ENCODE data around the gene ASAP2.

ASAP2 gene

GRCh38 chr2:9207641-9208311 lies 1.2 kb downstream of the ASAP2 start:
- no peaks in the 10 kb centered on the region for H3K9me3 ChIP-seq (replicated peaks in 1 of 2; ENCODE audit: control insufficient read depth in 2 of 2, insufficient read depth in 1 of 2, low read depth in 1 of 2, low read length in 2 of 2)
- H3K27me3 ChIP-seq (ENCODE audit: control insufficient read depth in 3 of 3, insufficient read depth in 3 of 3, low read depth in 1 of 3, low read length in 3 of 3): peaks cover 0 to 2% (median 0%) of the 10 kb centered on the region in 3 experiments
- no peak overlapping the region for H4K91ac ChIP-seq (ENCODE audit: low read depth, low read length, poor library complexity)
- H2BK5ac ChIP-seq (ENCODE audit: low read length): peak overlapping the region; percentile 82
- H3K36me3 ChIP-seq (replicated peaks in 1 of 2; ENCODE audit: control insufficient read depth in 2 of 2, insufficient read depth in 2 of 2, low read length in 2 of 2): peaks cover 6 to 14% of the 10 kb centered on the region in 2 donors
- no peak overlapping the region for H3K23ac ChIP-seq (ENCODE audit: low read depth, low read length, poor library complexity)
- DNase-seq (ENCODE audit: low spot score): no peak
- peak overlapping the region; percentile 89 for H2AFZ ChIP-seq (ENCODE audit: low read length)
- H3K4ac ChIP-seq (ENCODE audit: low read length): peak overlapping the region; percentile 84
- no peak overlapping the region for H4K8ac ChIP-seq (ENCODE audit: low read depth, low read length)
- no peak overlapping the region for H3K27ac ChIP-seq (replicated peaks; ENCODE audit: low read length)
- H3K9ac ChIP-seq (ENCODE audit: low read depth, low read length, poor library complexity): peak overlapping the region; percentile 66
- no CpG with 5 or more reads among the region's 34 CpGs for WGBS, 2 donors (ENCODE audit: extremely low coverage in 2 of 2, insufficient read length in 2 of 2, insufficient replicate concordance in 1 of 2)
- H3K4me2 ChIP-seq (ENCODE audit: insufficient read depth, low read length, poor library complexity, severe bottlenecking): peak overlapping the region; percentile 73
- no peak overlapping the region for H2BK15ac ChIP-seq (ENCODE audit: low read length)
- H3K18ac ChIP-seq (ENCODE audit: low read length): peak overlapping the region; percentile 99
- no peak overlapping the region for H2BK12ac ChIP-seq (ENCODE audit: low read length)
- peak overlapping the region; percentile 98 to 100 for H3K4me3 ChIP-seq (ENCODE audit: low read length in 2 of 2)
- peaks cover 2 to 17% of the 10 kb centered on the region in 2 donors for H3K4me1 ChIP-seq (ENCODE audit: control insufficient read depth in 2 of 2, insufficient read depth in 1 of 2, low read depth in 1 of 2, low read length in 2 of 2)
- H3K79me1 ChIP-seq (ENCODE audit: low read depth, low read length): peaks cover 12% of the 10 kb centered on the region
- H2AK5ac ChIP-seq (ENCODE audit: low read depth, low read length): no peak overlapping the region
- no peak overlapping the region for H3K14ac ChIP-seq (ENCODE audit: low read length)
- no peak overlapping the region for H2BK120ac ChIP-seq (ENCODE audit: low read depth, low read length)

GRCh38 chr2:9208875-9209274 lies 2.3 kb downstream of the ASAP2 start:
- peak overlapping the region in 1 of 2 donors; percentile 98 for H3K4me3 ChIP-seq (ENCODE audit: low read length in 2 of 2)
- peaks cover 5 to 17% of the 10 kb centered on the region in 2 donors for H3K4me1 ChIP-seq (ENCODE audit: control insufficient read depth in 2 of 2, insufficient read depth in 1 of 2, low read depth in 1 of 2, low read length in 2 of 2)
- H3K14ac ChIP-seq (ENCODE audit: low read length): no peak overlapping the region
- no peak overlapping the region for H3K4me2 ChIP-seq (ENCODE audit: insufficient read depth, low read length, poor library complexity, severe bottlenecking)
- no CpG with 5 or more reads among the region's 1 CpG for WGBS, 2 donors (ENCODE audit: extremely low coverage in 2 of 2, insufficient read length in 2 of 2, insufficient replicate concordance in 1 of 2)
- no peak overlapping the region for H3K9ac ChIP-seq (ENCODE audit: low read depth, low read length, poor library complexity)
- H2AK5ac ChIP-seq (ENCODE audit: low read depth, low read length): no peak overlapping the region
- no peak overlapping the region for H4K91ac ChIP-seq (ENCODE audit: low read depth, low read length, poor library complexity)
- no peak overlapping the region for H3K27ac ChIP-seq (replicated peaks; ENCODE audit: low read length)
- DNase-seq (ENCODE audit: low spot score): no peak
- H2BK12ac ChIP-seq (ENCODE audit: low read length): no peak overlapping the region
- H3K18ac ChIP-seq (ENCODE audit: low read length): no peak overlapping the region
- peaks cover 12% of the 10 kb centered on the region for H3K79me1 ChIP-seq (ENCODE audit: low read depth, low read length)
- H2BK15ac ChIP-seq (ENCODE audit: low read length): no peak overlapping the region
- peaks cover 6 to 20% of the 10 kb centered on the region in 2 donors for H3K36me3 ChIP-seq (replicated peaks in 1 of 2; ENCODE audit: control insufficient read depth in 2 of 2, insufficient read depth in 2 of 2, low read length in 2 of 2)
- no peaks in the 10 kb centered on the region for H3K9me3 ChIP-seq (replicated peaks in 1 of 2; ENCODE audit: control insufficient read depth in 2 of 2, insufficient read depth in 1 of 2, low read depth in 1 of 2, low read length in 2 of 2)
- H3K27me3 ChIP-seq (ENCODE audit: control insufficient read depth in 3 of 3, insufficient read depth in 3 of 3, low read depth in 1 of 3, low read length in 3 of 3): peaks cover 0 to 2% (median 0%) of the 10 kb centered on the region in 3 experiments
- H3K4ac ChIP-seq (ENCODE audit: low read length): no peak overlapping the region
- no peak overlapping the region for H4K8ac ChIP-seq (ENCODE audit: low read depth, low read length)
- no peak overlapping the region for H2AFZ ChIP-seq (ENCODE audit: low read length)
- H2BK5ac ChIP-seq (ENCODE audit: low read length): no peak overlapping the region
- no peak overlapping the region for H2BK120ac ChIP-seq (ENCODE audit: low read depth, low read length)
- H3K23ac ChIP-seq (ENCODE audit: low read depth, low read length, poor library complexity): no peak overlapping the region

GRCh38 chr2:9210030-9210429 lies 3.4 kb downstream of the ASAP2 start:
- Histone ChIP-seq H3K4me3 (ENCODE audit: low read length in 2 of 2) (no peak overlapping the region), H4K8ac (ENCODE audit: low read depth, low read length) (no peak overlapping the region), H3K4me1 (ENCODE audit: control insufficient read depth in 2 of 2, insufficient read depth in 1 of 2, low read depth in 1 of 2, low read length in 2 of 2) (peaks cover 5 to 17% of the 10 kb centered on the region in 2 donors), H3K27ac (replicated peaks; ENCODE audit: low read length) (no peak overlapping the region), H3K79me1 (ENCODE audit: low read depth, low read length) (peaks cover 12% of the 10 kb centered on the region), H3K9ac (ENCODE audit: low read depth, low read length, poor library complexity) (no peak overlapping the region), H3K18ac (ENCODE audit: low read length) (no peak overlapping the region), H3K4me2 (ENCODE audit: insufficient read depth, low read length, poor library complexity, severe bottlenecking) (no peak overlapping the region), H3K36me3 (replicated peaks in 1 of 2; ENCODE audit: control insufficient read depth in 2 of 2, insufficient read depth in 2 of 2, low read length in 2 of 2) (peaks cover 6 to 20% of the 10 kb centered on the region in 2 donors), H3K23ac (ENCODE audit: low read depth, low read length, poor library complexity) (no peak overlapping the region), H4K91ac (ENCODE audit: low read depth, low read length, poor library complexity) (no peak overlapping the region), H2BK12ac (ENCODE audit: low read length) (no peak overlapping the region), H3K9me3 (replicated peaks in 1 of 2; ENCODE audit: control insufficient read depth in 2 of 2, insufficient read depth in 1 of 2, low read depth in 1 of 2, low read length in 2 of 2) (no peaks in the 10 kb centered on the region), H3K27me3 (ENCODE audit: control insufficient read depth in 3 of 3, insufficient read depth in 3 of 3, low read depth in 1 of 3, low read length in 3 of 3) (peaks cover 0 to 2% (median 0%) of the 10 kb centered on the region in 3 experiments), H2BK120ac (ENCODE audit: low read depth, low read length) (no peak overlapping the region), H2AK5ac (ENCODE audit: low read depth, low read length) (no peak overlapping the region), H2BK15ac (ENCODE audit: low read length) (no peak overlapping the region), H3K14ac (ENCODE audit: low read length) (no peak overlapping the region), H3K4ac (ENCODE audit: low read length) (no peak overlapping the region), H2AFZ (ENCODE audit: low read length) (no peak overlapping the region), H2BK5ac (ENCODE audit: low read length) (no peak overlapping the region)
- DNase-seq (ENCODE audit: low spot score): no peak
- WGBS, 2 donors (ENCODE audit: extremely low coverage in 2 of 2, insufficient read length in 2 of 2, insufficient replicate concordance in 1 of 2): no CpG with 5 or more reads among the region's 2 CpGs

- H3K18ac ChIP-seq (ENCODE audit: low read length): no peak overlapping the region
- peaks cover 12% of the 10 kb centered on the region for H3K79me1 ChIP-seq (ENCODE audit: low read depth, low read length)
- H4K91ac ChIP-seq (ENCODE audit: low read depth, low read length, poor library complexity): no peak overlapping the region
- no peak overlapping the region for H3K4me3 ChIP-seq (ENCODE audit: low read length in 2 of 2)
- no peak overlapping the region for H3K4me2 ChIP-seq (ENCODE audit: insufficient read depth, low read length, poor library complexity, severe bottlenecking)
- no peak overlapping the region for H3K14ac ChIP-seq (ENCODE audit: low read length)
- H3K27ac ChIP-seq (replicated peaks; ENCODE audit: low read length): no peak overlapping the region
- no peak overlapping the region for H2AK5ac ChIP-seq (ENCODE audit: low read depth, low read length)
- no peak overlapping the region for H2BK12ac ChIP-seq (ENCODE audit: low read length)
- no peak overlapping the region for H2AFZ ChIP-seq (ENCODE audit: low read length)
- H2BK5ac ChIP-seq (ENCODE audit: low read length): no peak overlapping the region
- no peak overlapping the region for H3K9ac ChIP-seq (ENCODE audit: low read depth, low read length, poor library complexity)
- H3K4me1 ChIP-seq (ENCODE audit: control insufficient read depth in 2 of 2, insufficient read depth in 1 of 2, low read depth in 1 of 2, low read length in 2 of 2): peaks cover 3 to 11% of the 10 kb centered on the region in 2 donors
- H3K4ac ChIP-seq (ENCODE audit: low read length): no peak overlapping the region
- H3K9me3 ChIP-seq (replicated peaks in 1 of 2; ENCODE audit: control insufficient read depth in 2 of 2, insufficient read depth in 1 of 2, low read depth in 1 of 2, low read length in 2 of 2): no peaks in the 10 kb centered on the region
- DNase-seq (ENCODE audit: low spot score): no peak
- no peak overlapping the region for H3K23ac ChIP-seq (ENCODE audit: low read depth, low read length, poor library complexity)
- peaks cover 6 to 25% of the 10 kb centered on the region in 2 donors for H3K36me3 ChIP-seq (replicated peaks in 1 of 2; ENCODE audit: control insufficient read depth in 2 of 2, insufficient read depth in 2 of 2, low read length in 2 of 2)
- no peak overlapping the region for H4K8ac ChIP-seq (ENCODE audit: low read depth, low read length)
- WGBS, 2 donors (ENCODE audit: extremely low coverage in 2 of 2, insufficient read length in 2 of 2, insufficient replicate concordance in 1 of 2): no CpG with 5 or more reads among the region's 4 CpGs
- no peak overlapping the region for H2BK15ac ChIP-seq (ENCODE audit: low read length)
- no peak overlapping the region for H2BK120ac ChIP-seq (ENCODE audit: low read depth, low read length)
- H3K27me3 ChIP-seq (ENCODE audit: control insufficient read depth in 3 of 3, insufficient read depth in 3 of 3, low read depth in 1 of 3, low read length in 3 of 3): no peaks in the 10 kb centered on the region
Observed at GRCh38 chr2:9211496-9211895, 4.9 kb downstream of the ASAP2 start.
